ENCODE data around the gene DERL2.

Gene DERL2

DNA sequence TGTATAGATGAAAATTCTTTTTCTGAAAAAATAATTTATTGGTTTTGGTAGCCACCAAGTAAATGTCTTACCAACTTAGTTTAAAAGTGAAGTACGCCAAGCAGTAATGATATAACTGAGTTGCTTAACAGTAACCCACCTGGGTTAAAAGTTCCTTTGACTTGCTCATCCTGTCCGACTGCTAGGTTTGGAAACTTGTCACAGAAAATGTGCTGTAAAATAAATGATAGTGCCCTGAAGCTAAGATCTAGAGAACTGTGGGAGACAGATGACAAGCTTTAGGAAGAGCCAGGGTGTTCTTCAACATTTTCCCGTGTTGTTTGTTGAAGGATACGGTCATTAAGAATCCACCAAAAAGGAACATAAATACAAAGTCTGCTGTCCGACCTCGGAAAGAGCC is 5.0 kb downstream of the DERL2 start:
- no peak overlapping the region for H3K27ac ChIP-seq
- TF ChIP-seq CTCF (conservative IDR thresholded peaks at IDR 0.05) = no peak

- H3K27ac ChIP-seq = no peak overlapping the region
- TF ChIP-seq CTCF (conservative IDR thresholded peaks at IDR 0.05) = no peak
Observed at GRCh38 chr17:5478992-5479391, 7.0 kb downstream of the DERL2 start.

GRCh38 chr17:5473906-5474305 is 12.1 kb downstream of the DERL2 start:
- TF ChIP-seq CTCF (conservative IDR thresholded peaks at IDR 0.05) = no peak
- no peak overlapping the region for H3K27ac ChIP-seq

DNA sequence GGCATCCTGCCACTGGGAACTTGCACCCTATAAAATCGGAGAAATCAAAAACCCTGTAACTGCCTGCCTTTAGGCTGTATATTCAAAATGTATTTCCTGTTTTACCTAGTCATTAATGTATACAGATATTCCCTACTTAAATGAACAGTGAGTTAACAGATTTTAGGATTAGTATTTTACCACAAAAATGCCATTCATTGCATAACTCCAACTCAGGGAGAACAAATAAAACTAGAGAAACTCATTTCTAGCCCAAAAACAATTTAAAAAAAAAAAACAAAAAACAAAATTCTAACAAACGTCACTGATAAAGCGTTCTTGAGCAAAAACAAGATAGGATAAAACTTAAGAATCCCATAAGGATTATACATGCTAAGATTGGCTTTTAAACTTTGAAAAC is 13.5 kb downstream of the DERL2 start:
- no peak overlapping the region for H3K27ac ChIP-seq
- no peak for TF ChIP-seq CTCF (conservative IDR thresholded peaks at IDR 0.05)

- TF ChIP-seq CTCF (conservative IDR thresholded peaks at IDR 0.05) = no peak
Observed at GRCh38 chr17:5468075-5468473, 17.9 kb downstream of the DERL2 start.

GRCh38 chr17:5467416-5467815 is 18.6 kb downstream of the DERL2 start:
- TF ChIP-seq CTCF (conservative IDR thresholded peaks at IDR 0.05) = no peak
- H3K27ac ChIP-seq = peak overlapping the region; percentile 75; the same call in 1 of the 2 replicates

More at GRCh38 chr17:5468075-5468473, 17.9 kb downstream of the DERL2 start:
- peak overlapping the region; percentile 75 for H3K27ac ChIP-seq

DNA sequence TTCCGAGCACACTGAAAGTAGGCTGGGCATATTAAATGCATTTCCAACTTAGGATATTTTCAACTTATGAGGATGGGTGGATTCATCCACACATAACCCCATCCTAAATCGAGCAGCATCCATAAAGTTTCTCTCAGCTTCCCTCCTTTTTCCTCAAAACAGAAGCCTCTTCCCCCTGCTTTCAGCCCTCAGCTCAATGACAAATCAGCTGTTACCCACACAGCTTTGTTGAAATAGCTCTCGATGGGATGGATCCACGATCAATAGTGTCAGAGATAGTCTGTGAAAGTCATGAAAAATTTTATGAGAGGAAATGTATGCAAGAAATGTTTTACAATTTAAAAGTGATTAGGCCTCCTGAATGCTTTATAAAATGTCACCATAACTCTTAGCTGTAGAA is 19.7 kb downstream of the DERL2 start:
- TF ChIP-seq CTCF (conservative IDR thresholded peaks at IDR 0.05) = no peak
- peak overlapping the region; percentile 75; the same call in 1 of the 2 replicates for H3K27ac ChIP-seq
